GM19035 (cell line): ENCODE measurements around the gene TFAP2B.

Experiments
- ATAC-seq: cut with Tn5 transposase; IDR thresholded peaks from one replicate; pipeline ENCODE4 v1.9.1; 2021; ENCODE audit not compliant: unreplicated experiment

Gene TFAP2B

GRCh38 chr6:50823094-50823920, 4.6 kb downstream of the TFAP2B start:
- no peak for ATAC-seq

- no peak for ATAC-seq
These were observed 5.9 kb downstream of the TFAP2B start for GRCh38 chr6:50824552-50824951.

- no peak for ATAC-seq
These were observed 6.8 kb downstream of the TFAP2B start for GRCh38 chr6:50825375-50826036.

GRCh38 chr6:50826037-50826761, 7.5 kb downstream of the TFAP2B start:
- ATAC-seq, result no peak

GRCh38 chr6:50826803-50827202, 8.1 kb downstream of the TFAP2B start:
- no peak for ATAC-seq

GRCh38 chr6:50829049-50829448, 10.4 kb downstream of the TFAP2B start:
- ATAC-seq, result no peak

- ATAC-seq, result no peak
These were observed 11.3 kb downstream of the TFAP2B start for GRCh38 chr6:50829898-50830444.

GRCh38 chr6:50831186-50831585, 12.5 kb downstream of the TFAP2B start:
- ATAC-seq, result no peak

- ATAC-seq, result no peak
These were observed 14.2 kb downstream of the TFAP2B start for GRCh38 chr6:50832912-50833311.

- no peak for ATAC-seq
These were observed 16.3 kb downstream of the TFAP2B start for GRCh38 chr6:50834929-50835410.

- ATAC-seq, result no peak
These were observed 17.6 kb downstream of the TFAP2B start for GRCh38 chr6:50836231-50836630.

GRCh38 chr6:50837589-50838445, 19.1 kb downstream of the TFAP2B start:
- no peak for ATAC-seq

- no peak for ATAC-seq
These were observed 21.6 kb downstream of the TFAP2B start for GRCh38 chr6:50840112-50840810.

- no peak for ATAC-seq
These were observed 22.1 kb downstream of the TFAP2B start for GRCh38 chr6:50840811-50841192.

- ATAC-seq, result no peak
These were observed 23.8 kb downstream of the TFAP2B start for GRCh38 chr6:50842446-50842845.

- ATAC-seq, result no peak
These were observed 24.3 kb downstream of the TFAP2B start for GRCh38 chr6:50842861-50843384.

- no peak for ATAC-seq
These were observed 25.2 kb downstream of the TFAP2B start for GRCh38 chr6:50843842-50844241.

GRCh38 chr6:50845499-50846143, 26.9 kb downstream of the TFAP2B start:
- no peak for ATAC-seq
